Left cardiac atrium (tissue), 4 donors: ENCODE measurements around the gene CFAP251. TPM values are rescaled to one million over a fixed set of nuclear protein-coding genes. Genes with fewer than 3 reads are reported as not detected.
"Not testable (repeated sequence)": the region's sequence is repeated elsewhere in the genome, so short reads cannot be mapped to it uniquely, and the experiment has no call there.

Source experiments
- ATAC-seq, 2 donors: fragments of 200-7000 bp; cut with Tn5 transposase; one replicate each; pipeline ENCODE4 v1.9.1; 2020; ENCODE audit warnings: mild to moderate bottlenecking in 2 of 2, moderate library complexity in 2 of 2
- DNase-seq: peaks from one replicate; pipeline ENCODE4 v3.0.0-alpha.2; 2020
- intact Hi-C, 2 donors: fragments of 100-400 bp; cut with DNase I; formaldehyde crosslinking; loops; one replicate each; pipeline versions ENCODE4 v1.14.1 to v1.15.1; 2022 to 2023
- total RNA-seq, 2 donors: library from RNA; stranded (reverse); fragmentation: NEBNext Ultra II Directional; extraction: Animal tissue kit (Norgen Biotek cat#: 25700); gene quantifications; one replicate each; pipeline ENCODE4 v1.2.1, GENCODE V29; 2021
- donor health status: DM: no; HTN: yes; CAD: no.
- donor health status: DM: no; HTN: yes; CAD: no; lungs with severe emphysema.
- donor health status: DM: yes; HTN: yes; CAD: no.
- donor health status: Dilated cardiomyopathy.

Gene CFAP251
- total RNA-seq, 2 donors from 2014 or later = 0.77 to 1.3 TPM

DNA sequence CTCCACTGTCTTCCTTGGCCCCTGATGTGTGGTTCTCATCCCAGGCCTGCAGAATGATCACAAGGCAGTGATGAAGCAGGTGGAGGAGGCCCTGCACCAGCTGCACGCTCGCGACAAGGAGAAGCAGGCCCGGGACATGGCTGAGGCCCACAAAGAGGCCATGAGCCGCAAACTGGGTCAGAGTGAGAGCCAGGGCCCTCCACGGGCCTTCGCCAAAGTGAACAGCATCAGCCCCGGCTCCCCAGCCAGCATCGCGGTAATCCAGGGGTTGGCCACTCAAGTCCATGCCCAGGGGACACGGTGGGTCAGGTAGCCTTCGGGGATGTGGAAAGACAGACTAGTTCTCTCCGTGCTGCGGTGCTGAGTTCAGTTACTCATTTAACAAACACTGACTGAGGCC lies 18.8 kb upstream of the CFAP251 start:
- DNase-seq (no peak), ATAC-seq (no peak)
- intact Hi-C loops = no loop called here

DNA sequence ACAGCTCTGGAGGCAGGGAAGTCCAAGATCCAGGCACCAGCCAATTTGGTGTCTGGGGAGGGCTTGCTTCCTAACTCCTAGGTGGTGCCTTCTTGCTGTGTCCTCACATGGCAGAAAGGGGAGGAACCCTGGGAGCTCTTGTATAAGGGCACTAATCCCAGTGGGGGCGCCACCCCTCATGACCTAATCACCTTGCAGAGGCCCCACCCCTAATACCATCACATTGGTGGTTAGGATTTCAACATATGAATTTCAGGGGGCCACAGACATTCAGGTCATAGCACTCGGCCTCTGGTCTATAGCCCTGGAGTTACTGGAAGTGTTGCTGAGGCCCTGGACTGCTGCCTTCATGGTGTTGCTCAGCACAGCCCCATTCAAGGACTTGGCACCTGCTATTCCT lies 15.2 kb upstream of the CFAP251 start:
- no peak for ATAC-seq
- no peak for DNase-seq
- intact Hi-C loops = no loop called here

DNA sequence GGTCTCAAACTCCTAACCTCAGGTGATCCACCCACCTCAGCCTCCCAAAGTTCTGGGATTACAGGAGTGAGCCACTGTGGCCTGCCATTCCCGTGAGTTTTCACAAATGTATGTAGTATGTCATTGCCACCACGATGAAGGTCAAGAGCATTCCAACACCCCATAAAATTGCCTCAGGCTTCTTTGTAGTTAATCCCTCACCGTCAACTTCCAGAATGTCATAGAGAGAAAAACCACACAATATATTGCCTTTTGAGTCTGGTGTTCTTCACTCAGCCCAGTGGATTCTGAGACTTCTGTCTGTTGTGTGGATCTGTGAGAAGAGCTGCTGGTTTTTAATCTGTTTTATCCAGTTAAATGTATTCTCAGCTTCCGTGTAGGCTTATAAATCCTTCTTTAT lies 12.6 kb upstream of the CFAP251 start:
- intact Hi-C loops = no loop called here
- DNase-seq = no peak
- no peak for ATAC-seq

DNA sequence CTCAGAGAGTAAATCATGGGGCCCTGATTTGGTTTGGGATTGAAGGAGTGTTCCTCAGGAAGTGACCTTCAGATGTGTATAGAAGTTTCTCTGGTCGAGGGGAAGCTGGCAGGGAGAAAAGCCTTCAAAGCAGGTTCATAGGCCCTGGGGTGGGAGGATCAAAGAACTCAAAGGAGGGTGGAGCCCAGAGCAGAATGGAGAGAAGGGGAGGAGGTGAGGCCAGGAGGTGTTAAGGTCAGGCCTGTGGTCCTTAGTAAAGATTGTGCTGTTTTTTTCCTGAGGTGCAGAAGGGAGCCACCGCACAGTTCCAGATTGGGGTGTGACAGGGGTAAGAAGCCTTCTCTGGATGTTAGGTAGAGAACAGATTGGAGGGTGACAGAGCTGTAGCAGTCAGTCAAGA lies 9.7 kb upstream of the CFAP251 start:
- intact Hi-C loops = no loop called here
- DNase-seq (no peak), ATAC-seq (no peak)

DNA sequence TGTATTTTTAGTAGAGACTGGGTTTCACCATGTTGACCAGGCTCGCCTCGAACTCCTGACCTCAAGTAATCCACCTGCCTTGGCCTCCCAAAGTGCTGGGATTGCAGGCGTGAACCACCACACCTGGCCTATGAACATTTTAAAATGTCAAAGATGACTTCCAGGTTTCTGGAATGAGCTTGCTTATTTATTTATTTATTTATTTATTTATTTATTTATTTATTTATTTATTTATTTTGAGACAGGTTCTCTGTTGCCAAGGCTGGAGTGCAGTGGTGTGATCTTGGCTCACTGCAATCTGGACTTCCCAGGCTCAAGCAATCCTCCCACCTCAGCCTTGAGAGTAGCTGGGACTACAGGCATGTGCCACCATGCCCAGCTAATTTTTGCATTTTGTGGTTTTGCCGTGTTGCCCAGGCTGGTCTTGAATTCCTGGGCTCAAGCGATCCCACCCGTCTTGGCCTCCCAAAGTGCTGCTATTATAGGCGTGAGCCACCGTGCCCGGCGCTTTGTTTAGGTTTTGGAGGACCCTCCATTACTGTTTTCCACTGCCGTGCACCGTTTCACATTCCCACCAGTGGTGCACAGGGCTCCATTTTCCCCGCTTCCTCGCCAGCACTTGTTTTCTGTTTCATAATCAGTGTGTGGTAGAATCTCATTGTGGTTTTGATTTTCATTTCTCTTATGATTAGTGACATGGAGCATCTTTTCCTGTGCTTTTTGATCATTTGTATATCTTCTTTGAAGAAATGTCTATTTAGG lies 6.4 kb upstream of the CFAP251 start:
- intact Hi-C loops = loop anchor here (10.0 kb wide), 1 partner anchor 213 kb away; no protein-coding TSS in a partner anchor
- ATAC-seq = no peak
- DNase-seq = no peak

DNA sequence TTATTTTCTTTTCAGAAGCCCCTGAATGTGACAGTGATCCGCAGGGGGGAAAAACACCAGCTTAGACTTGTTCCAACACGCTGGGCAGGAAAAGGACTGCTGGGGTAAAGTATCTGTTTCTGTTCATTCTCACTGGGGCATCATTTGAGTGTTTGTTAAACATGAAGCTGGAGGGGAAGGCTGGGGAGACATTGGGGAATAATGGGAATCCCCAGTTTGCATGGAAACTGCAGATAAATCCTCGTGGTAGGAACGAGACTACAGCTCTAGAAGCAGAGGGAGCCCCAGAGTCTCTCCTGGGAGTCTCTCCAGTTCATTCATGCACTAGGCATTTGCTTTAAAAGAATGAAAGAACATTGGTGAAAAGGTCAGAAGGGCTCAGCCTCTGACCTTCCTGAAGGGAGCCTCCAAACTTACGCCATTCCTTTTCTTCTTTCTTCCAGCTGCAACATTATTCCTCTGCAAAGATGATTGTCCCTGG lies 2.5 kb upstream of the CFAP251 start:
- intact Hi-C loops = loop anchor here (5.0 to 10.0 kb wide), 2 partner anchors 116 to 209 kb away; no protein-coding TSS in a partner anchor
- ATAC-seq (no peak), DNase-seq (no peak)

DNA sequence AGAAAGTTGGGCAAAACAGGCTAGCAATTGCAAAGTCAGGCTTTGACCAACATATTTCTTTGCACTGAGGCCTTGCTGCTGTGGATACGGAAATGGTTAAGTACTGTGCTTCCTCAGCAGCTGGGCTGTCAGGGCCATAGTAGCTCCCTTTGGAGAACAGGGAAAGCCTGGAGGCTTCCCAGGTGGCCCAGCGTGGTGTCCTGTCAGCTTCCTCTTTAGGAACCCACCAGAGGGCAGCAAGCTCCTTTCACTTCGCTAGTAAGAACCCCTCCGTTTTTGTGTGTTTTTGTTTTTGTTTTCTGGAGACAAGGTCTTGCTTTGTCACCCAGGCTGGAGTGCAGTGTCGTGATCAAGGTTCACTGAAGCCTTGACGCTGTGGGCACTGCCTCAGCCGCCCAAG lies 1.7 kb upstream of the CFAP251 start:
- DNase-seq (no peak), ATAC-seq (no peak)
- intact Hi-C loops = loop anchor here (5.0 to 10.0 kb wide), 2 partner anchors 116 to 208 kb away; no protein-coding TSS in a partner anchor

DNA sequence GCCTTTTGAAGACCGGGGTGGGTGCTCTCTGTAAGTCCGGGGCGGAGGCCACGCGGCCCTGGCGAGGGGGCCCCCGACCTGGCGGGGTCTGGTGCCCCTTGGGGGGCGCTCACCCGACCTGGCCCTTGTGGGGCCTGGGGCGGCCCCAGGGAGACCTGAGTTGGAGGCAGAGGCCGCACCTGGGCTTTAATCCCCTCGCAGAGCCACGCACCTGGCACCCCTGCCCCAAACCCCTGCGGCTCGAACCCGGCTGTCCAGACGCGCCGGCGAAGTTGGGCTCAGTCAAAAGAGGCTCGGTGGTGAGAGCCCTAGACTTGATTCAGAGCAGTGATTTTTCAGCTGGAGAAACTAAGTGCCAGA lies 267 bp downstream of the CFAP251 start:
- intact Hi-C loops = loop anchor here (5.0 to 10.0 kb wide), 2 partner anchors 114 to 206 kb away; no protein-coding TSS in a partner anchor
- no peak for DNase-seq
- peak in 1 of 2 donors; percentile 10 for ATAC-seq

DNA sequence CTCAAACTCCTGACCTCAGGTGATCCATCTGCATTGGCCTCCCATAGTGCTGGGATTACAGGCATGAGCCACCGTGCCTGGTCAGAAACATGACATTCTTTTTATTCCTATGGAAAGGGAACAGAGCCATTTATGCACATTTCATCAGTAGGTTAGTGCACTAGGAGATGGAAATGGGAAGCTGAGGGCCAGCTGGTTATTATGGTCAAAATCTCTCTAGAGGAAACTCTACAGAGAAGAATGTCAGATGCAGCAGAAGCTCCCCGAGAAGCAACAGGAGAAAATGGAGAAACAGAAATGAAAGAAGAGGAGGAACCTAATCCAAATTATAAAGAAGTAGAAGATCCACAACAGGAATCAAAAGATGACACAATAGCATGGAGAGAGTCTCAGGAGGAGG lies 2.7 kb downstream of the CFAP251 start:
- DNase-seq (no peak), ATAC-seq (no peak)
- intact Hi-C loops = no loop called here

DNA sequence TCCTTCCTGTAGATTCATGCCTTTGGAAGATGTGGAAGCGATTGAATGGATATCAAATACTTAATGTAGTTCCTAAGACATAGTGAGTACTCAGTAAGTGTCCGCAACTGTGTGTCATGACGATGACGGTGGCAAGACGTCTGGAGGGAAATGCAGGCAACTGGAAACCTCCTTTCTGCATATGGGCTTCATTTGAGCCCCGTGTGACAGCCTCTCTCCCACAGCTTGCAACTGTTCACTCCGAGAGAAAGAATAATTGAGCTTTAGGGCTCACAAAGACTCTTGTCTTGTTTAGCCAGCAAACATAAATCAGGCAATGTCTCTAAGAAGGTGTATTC lies 6.9 kb downstream of the CFAP251 start:
- DNase-seq = no peak
- peak in 1 of 2 donors; percentile 30 for ATAC-seq
- intact Hi-C loops = no loop called here

DNA sequence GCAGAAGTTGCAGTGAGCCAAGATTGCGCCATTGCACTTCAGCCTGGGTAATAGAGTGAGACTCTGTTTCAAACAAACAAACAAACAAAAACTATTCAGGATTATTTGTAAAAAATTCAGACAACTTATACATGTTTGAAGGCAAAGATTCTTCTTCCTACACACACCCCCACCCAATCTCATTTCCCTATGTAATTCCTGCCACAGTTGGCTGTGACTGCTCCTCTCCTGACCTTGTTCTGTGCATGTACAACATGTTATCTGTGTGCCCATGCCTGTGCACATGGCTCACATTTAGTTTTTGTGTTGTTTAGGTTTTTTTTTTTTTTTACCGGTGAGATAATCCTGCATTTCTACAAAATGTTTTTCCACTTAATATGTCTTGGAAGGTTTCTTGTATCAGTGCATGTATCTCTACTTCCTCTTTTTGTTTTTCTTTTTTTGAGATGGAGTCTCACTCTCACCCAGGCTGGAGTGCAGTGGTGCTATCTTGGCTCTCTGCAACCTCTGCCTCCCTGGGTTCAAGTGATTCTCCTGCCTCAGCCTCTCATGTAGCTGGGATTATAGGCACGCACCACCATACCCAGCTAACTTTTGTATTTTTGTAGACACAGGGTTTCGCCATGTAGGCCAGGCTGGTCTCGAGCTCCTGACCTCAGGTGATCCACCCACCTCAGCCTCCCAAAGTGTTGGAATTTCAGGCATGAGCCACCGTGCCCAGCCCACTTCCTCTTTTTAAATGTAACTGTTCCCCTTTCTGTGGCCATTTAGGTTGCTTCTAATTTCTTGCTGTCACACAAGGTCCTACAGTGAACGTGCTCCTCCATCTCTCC lies 8.7 kb downstream of the CFAP251 start:
- no peak for DNase-seq
- intact Hi-C loops = no loop called here
- ATAC-seq = no peak

DNA sequence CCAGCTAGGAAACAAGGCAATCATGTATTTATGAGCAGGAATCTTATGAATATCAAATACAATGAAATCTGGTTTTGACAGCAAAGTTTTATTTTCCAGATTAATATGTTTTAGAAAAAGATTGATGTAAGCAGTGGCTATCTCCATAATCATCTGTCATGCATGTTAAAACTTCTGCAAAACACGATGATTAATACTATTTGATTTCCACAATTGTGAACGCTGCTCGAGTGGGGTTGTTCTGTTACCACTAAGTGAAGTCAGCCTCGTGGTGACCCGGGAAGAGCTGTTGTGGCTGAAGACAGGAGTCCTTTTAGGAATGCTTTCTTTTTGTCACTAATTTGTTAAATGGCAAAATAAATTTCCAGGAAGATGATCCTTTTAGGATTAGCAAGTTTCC lies 9.4 kb downstream of the CFAP251 start:
- DNase-seq (no peak), ATAC-seq (no peak)
- intact Hi-C loops = no loop called here

DNA sequence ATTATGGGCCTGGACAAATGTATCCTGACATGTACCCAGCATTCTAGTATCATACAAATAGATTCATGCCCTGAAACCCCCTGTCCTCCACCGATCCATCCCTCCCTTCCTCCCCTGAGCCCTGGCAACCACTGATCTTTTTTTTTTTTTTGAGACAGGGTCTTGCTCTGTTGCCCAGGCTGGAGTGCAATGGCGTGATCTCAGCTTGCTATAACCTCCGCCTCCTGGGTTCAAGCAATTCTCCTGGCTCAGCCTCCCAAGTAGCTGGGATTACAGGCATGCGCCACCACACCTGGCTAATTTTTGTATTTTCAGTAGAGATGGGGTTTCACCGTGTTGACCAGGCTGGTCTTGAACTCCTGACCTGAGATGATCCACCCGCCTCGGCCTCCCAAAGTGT lies 11.2 kb downstream of the CFAP251 start:
- intact Hi-C loops, ATAC-seq, DNase-seq: not testable (repeated sequence)

DNA sequence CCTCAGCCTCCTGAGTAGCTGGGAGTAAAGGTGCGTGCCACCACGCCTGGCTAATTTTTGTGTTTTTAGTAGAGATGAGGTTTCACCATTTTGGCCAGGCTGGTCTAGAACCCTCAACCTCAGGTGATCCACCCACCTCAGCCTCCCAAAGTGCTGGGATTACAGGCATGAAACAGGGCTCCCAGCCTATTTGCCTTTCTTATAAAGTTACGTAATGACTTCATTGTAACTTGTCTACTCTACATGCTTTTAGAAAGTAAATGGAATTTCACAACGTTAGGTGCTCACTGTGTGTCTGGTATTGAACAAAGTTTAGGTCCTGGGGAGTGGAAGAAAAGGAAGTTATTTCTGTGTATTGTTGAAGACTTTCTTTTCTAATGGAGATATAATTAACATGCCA lies 12.5 kb downstream of the CFAP251 start:
- no peak for ATAC-seq

DNA sequence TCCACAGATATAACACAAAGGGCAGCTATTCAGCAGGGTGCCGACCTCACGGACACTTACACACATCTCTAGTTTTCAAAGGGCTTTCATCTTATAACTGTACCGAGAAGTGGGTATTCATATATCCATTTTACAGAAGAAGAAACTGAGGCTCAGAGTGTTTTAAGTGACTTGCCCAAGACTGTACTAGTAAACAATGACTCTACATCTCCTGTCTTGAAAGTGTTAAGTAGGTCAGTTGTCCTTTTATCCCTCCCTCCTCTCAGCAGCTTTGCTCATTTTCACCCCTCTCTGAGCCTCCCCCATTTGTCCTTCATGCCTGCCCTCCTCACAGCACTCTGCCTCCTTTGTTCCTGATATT lies 13.8 kb downstream of the CFAP251 start:
- intact Hi-C loops = no loop called here
- ATAC-seq (no peak), DNase-seq (no peak)

More for the DNA sequence above, 12.5 kb downstream of the CFAP251 start:
- DNase-seq = no peak
- intact Hi-C loops = no loop called here

DNA sequence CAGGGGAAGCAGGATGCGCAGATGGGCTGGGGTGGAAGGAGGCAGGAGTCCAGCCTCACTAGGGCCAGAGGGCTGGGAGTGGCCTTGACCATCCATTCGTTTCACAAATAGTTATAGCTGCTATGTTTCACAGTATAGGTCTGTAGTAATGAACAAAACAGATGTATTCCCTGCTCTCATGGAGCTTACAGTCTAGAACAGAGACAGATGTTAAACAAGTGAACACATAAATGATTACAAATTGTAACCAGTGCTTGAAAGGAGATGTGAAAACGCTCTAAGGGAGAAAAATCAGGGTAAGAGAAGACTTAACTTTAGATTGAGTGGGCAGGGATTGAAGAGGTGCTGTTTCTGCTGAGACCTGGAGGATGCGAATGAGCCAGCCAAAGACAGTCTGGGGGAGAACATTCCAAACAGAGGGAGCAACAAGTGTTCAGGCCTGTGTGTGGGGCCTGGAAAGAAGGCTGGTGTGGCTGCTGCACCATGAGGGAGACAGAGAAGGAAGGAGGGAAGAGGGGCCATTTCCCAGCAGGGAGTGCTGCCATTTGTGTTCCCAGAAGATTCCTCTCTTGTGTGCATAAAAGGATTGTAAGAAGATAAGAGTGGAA lies 14.6 kb downstream of the CFAP251 start:
- DNase-seq (no peak), ATAC-seq (no peak)
- intact Hi-C loops = no loop called here

DNA sequence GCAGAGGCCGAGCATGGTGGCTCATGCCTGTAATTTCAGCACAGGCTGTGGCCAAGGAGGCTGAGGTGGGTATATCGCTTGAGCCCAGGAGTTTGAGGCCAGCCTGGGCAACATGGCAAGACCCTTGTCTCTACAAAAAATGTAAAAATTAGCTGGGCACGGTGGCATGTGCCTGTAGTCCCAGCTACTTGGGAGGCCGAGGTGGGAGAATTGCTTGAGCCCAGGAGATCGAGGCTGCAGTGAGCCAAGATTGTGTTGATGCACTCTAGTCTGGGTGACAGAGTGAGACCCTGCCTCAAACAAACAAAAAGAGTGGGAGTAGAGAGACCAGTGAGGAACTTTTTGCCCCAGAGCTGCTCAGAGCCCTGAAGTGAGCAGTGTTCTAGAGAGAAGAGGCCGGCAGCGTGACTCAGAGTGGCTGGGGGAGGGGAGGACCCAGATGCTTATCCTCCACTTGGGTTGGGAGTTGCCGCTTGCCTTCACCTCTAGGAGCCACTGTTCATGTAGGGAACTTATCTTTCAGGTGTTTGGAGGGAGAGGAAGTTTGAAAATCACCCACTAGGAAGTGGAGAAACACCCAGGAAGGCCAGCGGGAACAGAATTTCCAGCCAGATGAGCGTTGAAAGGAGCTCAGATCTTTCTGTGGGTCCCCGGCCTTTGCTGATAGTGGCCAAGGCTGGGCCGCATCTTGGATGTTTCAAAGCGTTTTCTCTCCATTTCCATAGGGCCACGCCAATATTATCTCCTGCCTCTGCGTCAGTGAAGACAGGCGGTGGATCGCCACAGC lies 15.3 kb downstream of the CFAP251 start:
- ATAC-seq = peak in 1 of 2 donors; percentile 78
- intact Hi-C loops = no loop called here
- DNase-seq = no peak

DNA sequence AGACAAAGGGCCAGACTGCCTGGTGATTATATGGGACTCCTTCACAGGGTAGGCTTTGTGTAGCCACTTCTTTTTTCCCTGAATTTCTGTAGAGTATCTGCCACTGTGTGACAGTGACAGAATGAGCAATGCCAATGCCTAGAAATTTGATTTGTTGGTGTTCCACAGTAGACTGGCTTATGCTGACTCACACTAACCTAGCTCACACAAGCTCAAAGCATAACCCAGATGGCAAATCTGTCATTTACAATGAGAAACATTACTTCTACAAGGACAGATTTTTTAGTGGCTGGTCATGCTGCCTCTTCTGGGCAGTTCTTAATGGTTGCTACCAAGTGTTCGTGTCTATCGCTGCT lies 15.9 kb downstream of the CFAP251 start:
- DNase-seq = no peak
- ATAC-seq = no peak
- intact Hi-C loops = no loop called here

DNA sequence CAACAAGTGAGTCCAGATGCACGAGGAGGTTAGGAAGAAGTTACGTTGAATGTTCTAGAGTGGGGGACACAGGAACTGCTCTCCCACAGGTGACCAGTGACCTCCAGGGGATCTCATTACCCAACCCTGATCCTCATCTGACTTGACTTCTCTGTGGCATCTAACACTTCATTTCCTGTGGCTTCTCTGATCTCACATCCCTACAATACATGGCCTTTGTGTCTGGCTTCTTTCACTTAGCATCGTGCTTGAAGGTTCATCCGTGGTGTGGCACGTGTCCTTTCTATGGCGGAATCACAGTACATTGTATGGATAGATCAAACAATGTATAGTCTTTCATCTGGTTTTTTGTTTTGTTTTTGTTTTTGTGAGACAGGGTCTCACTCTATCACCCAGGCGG lies 19.3 kb downstream of the CFAP251 start:
- intact Hi-C loops = no loop called here
- DNase-seq (no peak), ATAC-seq (no peak)
